HG02642 (cell line): ENCODE measurements around the gene MYH6.

Source experiments
- ATAC-seq: cut with Tn5 transposase; IDR thresholded peaks from one replicate; pipeline ENCODE4 v1.9.1; 2021; ENCODE audit warnings: mild to moderate bottlenecking; ENCODE audit not compliant: unreplicated experiment, poor library complexity

The MYH6 gene

DNA sequence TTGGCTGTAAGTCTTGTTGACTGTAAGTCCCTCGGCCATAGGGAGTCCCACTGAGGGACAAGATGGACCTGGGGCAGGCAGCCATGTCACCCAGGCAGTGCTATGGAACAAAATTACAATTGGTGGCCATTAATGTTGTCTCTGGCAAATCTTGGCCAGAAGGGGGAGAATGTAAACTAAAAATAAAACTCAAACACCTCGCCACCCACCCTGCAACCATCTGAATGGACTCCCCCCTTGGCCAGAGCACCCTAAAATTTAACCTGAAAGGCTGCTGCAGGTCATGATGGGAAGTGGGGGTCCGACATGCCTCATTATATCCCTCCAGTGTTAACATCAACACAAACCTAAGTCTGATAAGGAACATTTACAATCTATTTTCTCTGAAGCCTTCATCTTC, 63.6 kb downstream of the MYH6 start:
- ATAC-seq = no peak

- no peak for ATAC-seq
These were observed 68.4 kb downstream of the MYH6 start for GRCh38 chr14:23339506-23340268.

DNA sequence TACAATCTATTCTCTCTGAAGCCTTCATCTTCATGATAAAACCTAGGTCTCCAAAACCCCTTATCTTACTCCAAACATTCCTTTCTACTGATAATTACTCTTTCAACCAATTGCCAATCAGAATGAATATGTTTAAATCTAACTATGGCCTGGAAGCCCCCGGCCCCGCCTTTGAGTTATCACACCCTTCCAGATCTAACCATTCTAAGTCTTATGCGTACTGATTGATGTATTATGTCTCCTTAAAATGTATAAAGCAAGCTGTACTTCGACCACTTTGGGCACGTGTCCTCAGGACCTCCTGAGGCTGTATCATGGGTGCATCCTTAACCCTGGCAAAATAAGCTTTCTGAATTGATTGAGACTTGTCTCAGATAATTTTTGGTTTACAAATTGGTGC, 72.5 kb downstream of the MYH6 start:
- ATAC-seq = no peak
